NB4 (cell line): ENCODE results near the gene MYRF.

ENCODE experiments used
- MYC ChIP-seq: IDR thresholded peaks from 2 replicates; pipeline ENCODE4 v1.6.1; 2011; ENCODE audit warnings: low read depth, low read length
- POLR2A ChIP-seq: IDR thresholded peaks from 2 replicates; pipeline ENCODE4 v1.6.1; 2011; ENCODE audit warnings: mild to moderate bottlenecking; ENCODE audit not compliant: insufficient read length; ENCODE audit errors: extremely low read depth
- TF ChIP-seq, protein P1 (sequence below): IDR thresholded peaks from one replicate; pipeline ENCODE4 v1.5.1; 2012; ENCODE audit warnings: low read depth, low read length
- TF ChIP-seq, protein P2 (sequence below): IDR thresholded peaks from 2 replicates; pipeline ENCODE4 v1.6.1; 2011; ENCODE audit warnings: low read depth, low read length

DNA sequence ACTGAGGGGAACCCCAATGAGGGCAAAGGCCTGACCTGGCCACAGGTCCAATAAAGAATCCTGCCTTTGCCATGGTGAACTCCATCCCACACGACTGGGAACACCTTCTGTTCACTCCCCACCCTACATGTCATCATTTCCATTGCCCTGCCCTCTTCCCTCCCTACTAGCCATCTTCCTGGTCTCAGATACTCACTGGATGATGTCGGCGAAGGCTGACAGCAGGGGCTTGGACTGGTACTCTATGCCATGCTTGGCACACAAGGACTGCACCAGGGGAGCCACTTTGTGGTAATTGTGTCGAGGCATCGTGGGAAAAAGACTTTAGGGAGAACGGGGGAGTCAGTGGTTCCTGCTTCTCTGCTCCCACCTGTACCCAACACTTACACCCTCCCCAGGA, 50.2 kb downstream of the MYRF start:
- TF ChIP-seq, protein P1, sequence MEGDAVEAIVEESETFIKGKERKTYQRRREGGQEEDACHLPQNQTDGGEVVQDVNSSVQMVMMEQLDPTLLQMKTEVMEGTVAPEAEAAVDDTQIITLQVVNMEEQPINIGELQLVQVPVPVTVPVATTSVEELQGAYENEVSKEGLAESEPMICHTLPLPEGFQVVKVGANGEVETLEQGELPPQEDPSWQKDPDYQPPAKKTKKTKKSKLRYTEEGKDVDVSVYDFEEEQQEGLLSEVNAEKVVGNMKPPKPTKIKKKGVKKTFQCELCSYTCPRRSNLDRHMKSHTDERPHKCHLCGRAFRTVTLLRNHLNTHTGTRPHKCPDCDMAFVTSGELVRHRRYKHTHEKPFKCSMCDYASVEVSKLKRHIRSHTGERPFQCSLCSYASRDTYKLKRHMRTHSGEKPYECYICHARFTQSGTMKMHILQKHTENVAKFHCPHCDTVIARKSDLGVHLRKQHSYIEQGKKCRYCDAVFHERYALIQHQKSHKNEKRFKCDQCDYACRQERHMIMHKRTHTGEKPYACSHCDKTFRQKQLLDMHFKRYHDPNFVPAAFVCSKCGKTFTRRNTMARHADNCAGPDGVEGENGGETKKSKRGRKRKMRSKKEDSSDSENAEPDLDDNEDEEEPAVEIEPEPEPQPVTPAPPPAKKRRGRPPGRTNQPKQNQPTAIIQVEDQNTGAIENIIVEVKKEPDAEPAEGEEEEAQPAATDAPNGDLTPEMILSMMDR: no peak
- no peak for TF ChIP-seq POLR2A
- TF ChIP-seq, protein P2, sequence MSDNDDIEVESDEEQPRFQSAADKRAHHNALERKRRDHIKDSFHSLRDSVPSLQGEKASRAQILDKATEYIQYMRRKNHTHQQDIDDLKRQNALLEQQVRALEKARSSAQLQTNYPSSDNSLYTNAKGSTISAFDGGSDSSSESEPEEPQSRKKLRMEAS: no peak
- no peak for TF ChIP-seq MYC
